Measurements from ENCODE around the gene DAB1.
"Not testable (repeated sequence)": the region's sequence is repeated elsewhere in the genome, so short reads cannot be mapped to it uniquely, and the experiment has no call there.

DAB1 gene

GRCh38 chr1:57270927-57271698, 152.7 kb downstream of the DAB1 start:
- no peak for DNase-seq (ENCODE audit: low spot score)

- DNase-seq (ENCODE audit: low spot score): no peak
Measured at GRCh38 chr1:57269630-57270225, 154.1 kb downstream of the DAB1 start.

GRCh38 chr1:57265104-57265503, 158.8 kb downstream of the DAB1 start:
- DNase-seq (ENCODE audit: low spot score): no peak

DNA sequence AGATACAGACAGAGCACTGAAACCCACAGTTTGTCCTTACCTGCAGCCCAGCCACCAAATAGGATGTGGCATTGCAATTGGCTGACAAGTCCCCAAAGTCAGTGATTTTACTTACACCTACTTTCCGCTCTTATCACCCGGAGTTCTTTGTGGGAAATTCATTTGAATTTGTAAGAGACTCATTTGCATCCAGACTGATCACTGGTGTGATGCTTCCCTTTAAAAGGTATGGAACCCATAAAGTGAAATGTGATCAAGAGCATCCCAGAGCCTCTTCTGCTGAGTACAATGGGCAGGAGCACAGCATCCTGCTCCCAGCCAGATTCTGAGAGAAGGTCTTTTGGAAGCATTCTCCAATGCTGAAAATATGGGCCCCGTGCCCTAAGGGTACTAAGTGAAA, 161.4 kb downstream of the DAB1 start:
- DNase-seq (ENCODE audit: low spot score): no peak

- DNase-seq (ENCODE audit: low spot score): no peak
Measured at GRCh38 chr1:57258557-57259325, 165.1 kb downstream of the DAB1 start.

DNA sequence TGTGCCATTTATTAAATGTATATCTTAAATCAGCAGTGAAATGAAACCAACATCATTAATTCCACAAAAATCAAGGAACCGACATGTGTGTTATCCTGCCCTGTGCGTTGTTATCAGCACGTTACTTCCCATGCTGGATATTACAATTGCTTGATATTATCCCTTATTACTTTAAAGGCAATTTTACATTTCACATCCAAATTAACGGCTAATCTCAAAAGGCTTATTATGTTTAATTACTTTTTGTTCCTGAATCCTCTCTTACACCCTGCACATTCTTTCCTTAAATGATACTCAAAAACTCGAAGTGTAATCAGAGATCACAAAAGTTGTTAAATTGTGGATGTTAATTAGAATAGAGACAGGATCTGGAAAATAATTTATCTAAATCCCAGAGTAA, 167.9 kb downstream of the DAB1 start:
- no peak for DNase-seq (ENCODE audit: low spot score)

DNA sequence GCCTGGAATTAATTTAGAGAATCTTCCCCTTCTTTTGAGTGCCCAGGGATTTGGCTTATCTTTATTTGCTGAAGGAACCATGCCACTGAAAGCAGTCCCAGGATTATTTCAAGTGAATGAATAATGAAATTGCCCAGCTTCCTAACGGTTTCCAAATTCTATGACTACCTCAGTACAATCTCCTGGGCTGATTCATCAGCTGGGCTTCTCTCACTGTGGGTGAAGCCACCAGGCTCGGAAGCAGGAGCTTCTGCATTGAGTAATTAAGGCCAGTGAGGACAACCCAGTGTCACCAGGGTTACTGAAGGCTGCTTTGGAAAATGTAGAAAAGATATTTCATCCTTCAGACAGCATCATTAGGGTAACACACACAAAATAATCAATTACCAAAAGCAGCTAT, 169.8 kb downstream of the DAB1 start:
- no peak for DNase-seq (ENCODE audit: low spot score)

DNA sequence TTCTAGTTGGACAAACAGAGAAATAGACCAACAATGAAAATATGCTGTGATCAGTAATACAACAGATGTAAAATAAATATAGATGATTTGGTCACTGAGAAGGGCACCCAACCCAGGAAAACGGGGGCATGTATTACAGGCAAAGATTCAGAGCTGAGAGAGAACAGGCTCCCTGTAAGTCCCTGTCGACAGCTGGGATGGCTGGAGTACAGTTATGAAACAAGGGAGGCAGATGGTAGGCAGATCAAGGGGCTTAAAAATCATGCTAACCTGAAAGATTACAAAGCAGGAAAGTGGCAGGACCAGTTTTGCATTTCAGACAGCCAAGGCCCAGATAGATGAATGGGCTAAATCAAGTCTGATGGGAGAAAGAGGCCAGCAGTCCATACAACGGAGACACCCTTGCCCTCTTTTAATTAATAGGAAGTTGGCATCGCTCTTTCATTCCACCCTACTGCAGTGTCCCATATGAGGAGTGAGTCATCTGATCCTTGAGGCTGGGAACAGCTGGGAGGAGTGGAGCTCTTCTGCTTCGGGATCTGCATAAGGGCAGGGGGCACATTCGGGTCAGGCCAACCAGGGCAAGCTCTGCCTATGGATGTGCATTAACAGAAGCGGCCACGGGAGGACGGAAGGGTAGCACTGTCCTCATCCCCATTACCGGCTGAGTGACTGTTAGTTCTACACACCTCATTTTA, 171.1 kb downstream of the DAB1 start:
- no peak for DNase-seq (ENCODE audit: low spot score)

GRCh38 chr1:57250021-57250420, 173.8 kb downstream of the DAB1 start:
- DNase-seq (ENCODE audit: low spot score): no peak

GRCh38 chr1:57249511-57249910, 174.3 kb downstream of the DAB1 start:
- no peak for DNase-seq (ENCODE audit: low spot score)

- DNase-seq (ENCODE audit: low spot score): no peak
Measured at GRCh38 chr1:57248830-57249229, 175.0 kb downstream of the DAB1 start.

DNA sequence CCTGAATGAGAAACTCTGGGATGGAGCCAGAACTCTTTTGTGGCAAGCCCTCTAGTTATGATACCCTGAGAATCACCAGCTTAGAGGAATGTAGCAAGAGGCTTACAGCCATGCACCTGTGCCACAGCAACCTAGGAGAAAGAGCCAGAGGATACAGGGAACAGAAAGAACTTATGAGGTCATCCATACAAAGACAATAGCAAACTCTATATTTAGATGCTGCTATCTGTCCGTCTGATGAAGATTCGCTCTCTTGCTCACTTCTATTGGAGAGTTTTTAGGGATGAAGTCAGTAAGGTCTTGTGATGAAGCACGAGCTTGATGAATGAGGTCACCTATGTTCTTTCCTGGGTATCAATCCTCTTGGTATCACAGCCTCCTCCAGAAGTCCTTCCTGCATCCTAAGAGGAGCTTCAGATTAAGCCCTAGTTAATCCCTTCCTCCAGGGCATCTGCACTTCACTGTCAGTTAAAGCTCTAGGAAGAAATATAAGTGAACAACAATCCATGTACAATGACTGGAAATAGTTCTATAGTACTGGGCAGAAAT, 185.6 kb downstream of the DAB1 start:
- no peak for DNase-seq (ENCODE audit: low spot score)

DNA sequence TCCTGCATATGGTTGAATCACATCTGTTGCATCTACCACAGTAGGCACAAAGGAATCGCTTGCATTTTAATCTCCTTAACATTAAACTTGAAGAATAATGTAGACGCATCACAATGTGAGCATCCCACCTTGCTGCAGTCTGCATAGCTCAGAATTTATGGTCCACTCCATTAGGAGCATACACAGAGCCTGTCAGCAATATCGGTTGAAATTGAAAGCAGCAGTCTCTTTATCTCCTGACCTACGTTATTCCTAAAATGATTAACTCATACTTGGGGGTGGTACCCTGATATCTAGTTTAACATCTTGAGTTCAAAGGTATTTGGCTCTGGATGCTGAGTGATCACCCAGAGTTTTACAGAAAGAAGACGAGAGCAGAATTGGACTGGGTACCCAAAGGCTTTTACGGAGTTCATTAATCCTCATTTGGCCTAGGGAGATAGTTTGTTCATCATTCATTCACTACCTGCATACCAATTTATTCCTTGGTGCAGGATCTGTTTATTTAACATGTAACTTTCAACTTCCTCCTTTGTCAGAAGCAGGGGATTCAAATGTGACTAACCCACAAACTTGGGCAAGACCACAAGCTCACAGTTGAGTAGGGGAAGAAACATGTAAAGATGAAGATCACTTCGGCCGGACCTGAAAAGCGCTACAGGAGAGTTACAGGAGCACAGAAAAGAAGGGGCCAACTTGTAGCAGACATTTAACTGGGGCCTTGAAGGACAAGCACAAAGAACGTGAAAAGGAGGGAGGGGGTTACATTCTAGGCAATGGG, 187.9 kb downstream of the DAB1 start:
- no peak for DNase-seq (ENCODE audit: low spot score)

DNA sequence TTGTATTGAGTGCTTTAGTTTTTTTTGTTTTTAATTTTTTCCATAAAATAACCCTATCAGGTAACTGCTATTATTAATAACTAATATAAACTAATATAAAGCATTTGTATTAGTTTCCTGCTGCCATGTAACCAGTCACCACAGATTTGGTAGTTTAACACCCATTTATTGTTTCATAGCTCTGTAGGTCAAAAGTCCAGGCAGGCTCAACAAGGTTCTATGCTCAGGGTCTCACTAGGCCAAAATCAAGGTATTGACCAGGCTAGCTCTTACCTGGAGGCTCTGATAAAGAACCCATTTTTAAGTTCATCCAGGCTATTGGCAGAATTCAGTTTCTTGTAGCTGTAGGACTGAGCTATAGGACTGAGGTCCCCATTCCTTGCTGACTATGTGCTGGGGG, 189.4 kb downstream of the DAB1 start:
- DNase-seq (ENCODE audit: low spot score): no peak

- DNase-seq (ENCODE audit: low spot score): peak; percentile 8
Measured at GRCh38 chr1:57232500-57232899, 191.4 kb downstream of the DAB1 start.

- no peak for DNase-seq (ENCODE audit: low spot score)
Measured at GRCh38 chr1:57229998-57230397, 193.9 kb downstream of the DAB1 start.

GRCh38 chr1:57229076-57229475, 194.8 kb downstream of the DAB1 start:
- DNase-seq (ENCODE audit: low spot score): no peak

DNA sequence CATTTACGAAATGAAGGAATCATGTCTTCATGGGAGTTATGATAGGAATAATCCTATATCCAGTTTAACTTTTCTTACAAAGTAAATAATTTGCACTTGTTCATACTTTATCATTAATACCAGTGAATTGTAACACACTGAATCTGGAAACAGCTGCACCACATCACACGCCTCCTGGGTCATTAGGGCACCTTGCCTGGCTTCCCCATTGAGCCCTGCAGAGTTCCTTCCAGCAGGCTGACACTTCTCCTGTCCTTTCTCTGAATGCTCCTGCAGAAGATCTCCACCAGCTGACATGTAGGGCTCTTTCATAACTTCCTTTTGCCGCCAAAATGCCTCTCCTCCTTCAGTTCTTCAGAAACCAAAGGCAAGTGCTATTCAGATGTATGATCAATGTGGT, 201.1 kb downstream of the DAB1 start:
- no peak for DNase-seq (ENCODE audit: low spot score)

- DNase-seq (ENCODE audit: low spot score): no peak
Measured at GRCh38 chr1:57222307-57222706, 201.6 kb downstream of the DAB1 start.

DNA sequence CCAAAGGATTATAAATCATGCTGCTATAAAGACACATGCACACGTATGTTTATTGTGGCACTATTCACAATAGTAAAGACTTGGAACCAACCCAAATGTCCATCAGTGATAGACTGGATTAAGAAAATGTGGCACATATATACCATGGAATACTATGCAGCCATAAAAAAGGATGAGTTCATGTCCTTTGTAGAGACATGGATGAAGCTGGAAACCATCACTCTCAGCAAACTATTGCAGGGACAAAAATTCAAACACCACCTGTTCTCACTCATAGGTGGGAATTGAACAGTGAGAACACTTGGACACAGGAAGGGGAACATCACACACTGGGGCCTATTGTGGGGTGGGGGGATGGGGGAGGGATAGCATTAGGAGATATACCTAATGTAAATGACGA, 203.0 kb downstream of the DAB1 start:
- not testable (repeated sequence) for DNase-seq (ENCODE audit: low spot score)

DNA sequence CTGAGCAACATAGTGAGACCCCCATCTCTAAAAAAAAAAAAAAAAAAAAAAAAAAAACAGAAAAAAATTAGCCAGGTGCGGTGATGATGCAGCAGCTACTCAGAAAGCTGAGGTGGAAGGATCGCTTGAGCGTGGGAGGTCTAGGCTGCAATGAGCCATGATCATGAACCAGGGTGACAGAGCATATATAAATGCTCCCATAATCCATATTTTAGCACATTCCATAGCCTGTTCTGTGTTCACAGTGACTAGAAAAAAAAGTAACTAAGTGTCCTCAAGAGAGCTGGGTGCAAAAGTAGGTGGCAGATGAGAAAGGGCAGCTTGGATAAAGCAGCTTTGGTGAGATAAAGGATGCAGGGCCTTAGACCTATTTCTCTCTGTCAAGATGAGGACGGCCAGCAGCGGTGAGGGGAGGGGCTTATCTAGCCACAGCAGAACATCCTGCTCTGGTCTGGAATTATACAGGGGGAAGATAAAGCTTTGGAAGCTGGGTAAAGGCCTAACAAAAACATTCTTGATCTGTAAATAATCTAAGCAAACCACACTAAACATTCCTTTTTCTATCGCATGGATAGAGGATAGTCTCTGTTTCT, 205.3 kb downstream of the DAB1 start:
- no peak for DNase-seq (ENCODE audit: low spot score)

Measured in RKO (cell line).